Activated CD8-positive, alpha-beta memory T cell treated with anti-CD3 and anti-CD28 coated beads for 24 hours (primary cell): ENCODE measurements around the gene CYB5B.
A peak's percentile ranks its signal among the peaks of the same experiment; 100 is the strongest.

Source experiments
- DNase-seq: peaks from one replicate; pipeline ENCODE4 v3.0.0-alpha.2; 2020

CYB5B gene

DNA sequence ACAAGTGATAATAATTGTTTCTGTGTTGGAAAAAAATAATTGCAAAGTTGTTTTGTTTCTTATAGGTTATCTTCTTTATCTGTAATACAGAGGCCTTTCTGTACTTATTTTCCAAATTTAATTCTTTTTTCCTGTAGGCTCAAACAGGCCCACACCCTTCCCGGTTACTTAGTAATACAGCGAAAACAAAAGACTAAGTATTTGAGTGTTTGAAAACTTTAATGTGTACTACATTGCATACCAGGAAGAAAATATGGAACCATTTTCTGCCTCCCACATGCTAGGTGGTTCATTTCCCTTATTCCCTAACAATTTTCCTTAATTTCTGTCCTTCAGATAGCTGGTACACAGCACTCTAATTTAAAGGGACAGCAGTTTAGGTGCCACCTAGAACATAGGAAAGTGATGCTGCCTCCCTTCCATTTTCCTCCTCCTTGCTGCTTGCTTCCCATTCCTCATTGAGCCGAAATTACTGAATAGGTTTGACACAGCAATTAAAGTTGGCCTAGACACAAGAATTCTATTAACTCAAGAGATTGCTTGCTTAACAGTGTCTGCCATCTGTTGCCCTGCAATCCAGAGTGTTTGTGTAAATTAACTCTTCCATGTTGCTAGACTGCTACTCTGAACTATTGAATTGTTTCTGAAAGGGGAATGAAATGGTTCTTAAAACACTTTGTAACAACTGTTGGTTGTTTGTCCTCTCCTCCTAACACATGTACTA lies 24.2 kb downstream of the CYB5B start:
- DNase-seq = no peak

DNA sequence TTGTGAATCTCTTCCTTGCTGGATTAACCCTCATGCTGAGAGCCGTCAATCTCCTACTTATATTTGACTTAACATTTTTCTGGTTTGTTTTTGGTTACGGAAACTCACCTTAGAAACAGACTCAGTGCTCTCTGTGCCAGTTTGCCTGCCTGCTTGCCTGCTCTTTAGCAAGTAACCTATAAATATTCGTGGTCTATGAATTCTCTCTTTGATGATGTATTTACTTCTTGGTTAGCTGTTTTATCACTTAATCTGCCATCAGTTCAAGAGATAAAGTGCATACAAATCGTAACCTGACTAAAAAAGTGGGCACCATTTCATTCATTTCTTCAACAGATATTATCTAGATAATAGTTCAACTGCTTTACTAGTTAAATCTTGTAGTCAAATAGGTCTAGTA lies 26.7 kb downstream of the CYB5B start:
- no peak for DNase-seq

DNA sequence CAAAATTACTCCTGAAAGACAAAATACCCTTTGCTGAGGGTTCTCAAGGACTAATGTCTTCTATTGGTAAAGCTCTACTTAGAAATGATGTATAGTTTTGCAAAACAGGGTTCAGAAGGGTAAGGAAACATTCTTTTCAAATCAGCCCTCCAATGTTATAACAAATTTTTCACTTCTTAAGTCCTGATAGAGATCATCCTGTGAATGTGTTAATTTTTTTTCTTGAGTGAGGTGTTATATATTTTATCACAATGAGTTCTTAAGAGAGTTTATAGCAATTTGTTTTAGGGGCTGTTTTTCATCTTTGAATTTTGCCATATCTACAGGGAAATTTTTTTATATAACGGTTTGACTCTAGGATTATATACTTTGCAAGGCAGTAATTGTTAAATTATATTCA lies 29.5 kb downstream of the CYB5B start:
- no peak for DNase-seq

DNA sequence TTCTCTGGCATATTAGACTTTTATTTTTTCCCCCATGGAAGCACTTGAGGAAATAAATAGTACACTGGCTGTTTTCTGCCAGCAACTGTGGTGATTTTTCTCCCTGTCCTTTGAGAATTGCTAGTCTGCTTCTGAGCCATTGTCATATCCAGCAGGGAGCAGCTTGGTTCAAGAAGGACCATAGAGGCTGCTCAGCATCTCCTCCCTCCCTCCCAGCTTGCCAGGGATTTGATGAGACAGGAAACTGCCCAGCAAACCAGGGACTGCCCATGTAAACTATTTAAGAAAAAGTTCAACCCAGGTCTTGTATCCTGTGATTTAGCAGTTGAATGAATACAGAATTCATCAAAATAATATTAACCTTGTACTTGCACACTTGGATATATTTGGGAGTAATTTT lies 39.5 kb downstream of the CYB5B start:
- DNase-seq = no peak

DNA sequence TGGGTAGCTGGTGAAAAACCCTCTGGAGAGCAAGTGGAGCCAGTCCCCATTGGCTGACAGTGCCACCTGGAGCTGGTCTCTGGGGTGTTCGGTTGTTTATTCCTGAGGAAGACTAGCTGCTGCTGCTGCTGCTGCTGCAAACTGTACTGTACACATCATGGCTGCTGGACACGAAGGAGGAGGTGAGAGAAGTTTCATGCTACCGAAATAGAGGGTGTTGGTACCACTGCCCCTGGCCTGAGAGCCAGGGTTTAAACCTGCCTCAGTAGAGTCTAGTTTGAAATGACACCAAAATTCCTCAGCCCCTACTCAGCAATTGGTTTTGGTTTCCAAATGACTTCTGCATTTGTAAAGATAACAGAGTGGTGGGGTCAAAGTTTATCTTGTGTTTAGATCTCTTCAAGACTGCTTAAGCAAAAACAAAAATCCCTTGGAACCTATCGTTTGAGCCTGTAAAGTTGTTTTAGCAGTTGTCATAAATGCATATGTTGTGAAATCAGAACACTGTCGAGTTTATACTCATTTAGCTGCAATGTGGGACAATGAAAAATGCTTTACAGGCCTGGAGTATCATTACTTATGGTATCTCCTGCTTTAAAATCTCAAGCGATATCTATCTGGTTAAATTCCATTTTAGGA lies 40.8 kb downstream of the CYB5B start:
- DNase-seq = no peak

DNA sequence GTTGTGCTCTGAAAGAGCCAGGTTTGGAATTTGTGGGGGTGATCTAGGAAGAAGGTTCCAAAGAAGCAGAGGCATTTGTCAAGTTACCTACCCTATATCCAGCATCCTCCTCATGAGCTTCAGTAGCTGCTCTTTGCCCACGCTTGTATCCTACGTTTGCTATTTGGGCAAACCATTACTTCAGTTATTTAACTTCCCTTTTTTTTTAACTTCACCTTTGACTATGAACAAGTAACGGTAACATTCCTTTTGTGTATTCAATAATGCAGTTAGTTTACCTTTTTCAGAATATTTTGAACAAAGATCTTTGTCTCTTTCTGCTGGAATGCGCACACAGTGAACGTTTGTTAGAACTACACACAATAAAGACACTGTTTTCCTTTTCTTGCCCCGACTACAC lies 41.5 kb downstream of the CYB5B start:
- no peak for DNase-seq

DNA sequence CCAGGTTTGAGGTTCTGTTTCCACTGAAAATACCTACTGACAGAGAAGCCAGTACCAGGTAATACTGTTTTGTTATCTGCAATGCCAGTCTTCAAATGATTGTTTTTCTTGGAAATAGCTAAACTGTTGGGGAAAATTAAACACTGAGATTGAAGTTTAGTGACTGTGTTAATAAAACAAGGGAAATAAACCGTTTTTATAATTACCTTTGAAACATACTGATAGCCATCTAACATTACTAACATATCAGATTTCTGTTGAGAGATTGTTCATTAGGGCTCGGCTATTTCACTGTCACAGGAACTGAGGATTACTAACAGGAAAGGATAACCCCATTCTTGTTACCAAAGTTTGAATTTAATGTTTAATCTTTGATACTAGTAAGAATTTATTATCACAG lies 42.1 kb downstream of the CYB5B start:
- no peak for DNase-seq

DNA sequence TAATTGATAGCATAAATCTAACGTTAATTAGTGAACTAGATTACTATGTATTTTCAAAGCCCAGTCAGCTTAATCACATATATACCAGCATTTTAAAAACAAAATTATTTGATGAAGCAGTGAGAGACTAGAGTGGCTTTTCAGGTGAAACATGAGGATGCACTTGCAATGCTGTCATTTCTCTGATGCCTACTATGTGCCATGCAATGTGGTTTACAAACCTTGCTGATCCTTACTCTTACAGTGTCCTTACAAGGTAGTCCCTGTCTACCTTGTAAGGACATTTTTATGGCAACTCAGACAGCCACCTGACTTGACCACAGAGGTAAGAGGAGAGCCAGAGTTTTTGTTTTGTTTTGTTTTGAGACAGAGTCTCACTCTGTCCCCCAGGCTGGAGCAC lies 42.7 kb downstream of the CYB5B start:
- no peak for DNase-seq

DNA sequence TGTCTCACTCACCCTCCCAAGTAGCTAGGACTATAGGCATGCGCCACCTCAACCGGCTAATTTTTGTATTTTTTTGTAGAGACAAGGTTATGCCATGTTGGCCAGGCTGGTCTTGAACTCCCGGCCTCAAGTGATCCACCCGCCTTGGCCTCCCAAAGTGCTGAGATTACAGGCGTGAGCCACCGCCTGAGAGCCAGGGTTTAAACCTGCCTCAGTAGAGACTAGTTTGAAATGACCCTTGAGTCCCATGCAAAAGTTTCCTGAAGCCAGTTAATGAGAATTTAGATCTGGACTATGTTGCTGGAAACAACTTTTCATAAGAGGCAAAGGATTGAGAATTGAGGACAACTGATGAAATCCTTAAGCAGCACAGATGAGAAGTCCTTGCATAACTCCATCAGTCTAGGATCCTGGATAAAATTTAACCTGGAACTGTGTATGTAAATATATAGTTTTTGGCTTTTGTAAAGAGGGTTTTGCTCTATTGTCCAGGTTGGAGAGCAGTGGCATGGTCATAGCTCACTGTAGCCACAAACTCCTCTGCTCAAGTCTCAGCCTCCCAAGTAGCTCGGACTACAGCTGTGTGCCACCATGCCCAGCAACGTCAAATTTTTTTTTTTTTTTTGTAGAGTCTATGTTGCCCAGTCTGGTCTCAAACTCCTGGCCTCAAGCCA lies 43.2 kb downstream of the CYB5B start:
- no peak for DNase-seq

DNA sequence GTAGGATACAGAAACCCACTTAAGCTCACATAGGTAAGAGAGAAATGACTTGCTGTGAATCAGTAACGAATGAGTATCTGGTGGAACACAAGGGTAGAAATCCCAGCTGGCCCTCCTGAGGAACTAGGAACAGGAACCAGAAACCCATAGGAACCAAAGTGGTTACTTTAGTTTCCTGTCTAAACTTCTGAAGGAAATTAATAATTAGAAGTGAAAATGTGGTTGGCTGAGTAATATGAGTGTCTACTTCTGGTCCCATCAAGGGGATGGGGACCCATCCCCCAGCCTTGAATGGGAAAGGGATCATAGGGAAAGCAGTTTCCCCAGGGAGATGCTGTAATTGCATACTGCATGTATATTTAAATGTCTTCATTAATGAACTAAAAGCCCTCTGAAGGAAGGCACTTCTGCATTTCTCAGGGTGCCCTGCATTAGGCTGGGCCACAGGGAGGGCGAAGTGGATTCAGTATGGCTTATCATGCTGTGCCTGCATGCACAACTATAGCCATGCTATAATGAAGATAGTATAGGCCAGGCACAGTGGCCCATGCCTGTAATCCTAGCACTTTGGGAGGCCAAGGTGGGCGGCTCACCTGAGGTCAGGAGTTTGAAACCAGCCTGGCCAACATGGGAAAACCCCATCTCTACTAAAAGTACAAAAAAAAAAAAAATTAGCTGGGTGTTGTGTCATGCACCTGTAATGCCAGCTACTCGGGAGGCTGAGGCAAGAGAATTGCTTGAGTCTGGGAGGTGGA lies 45.6 kb downstream of the CYB5B start:
- DNase-seq = peak; percentile 71

DNA sequence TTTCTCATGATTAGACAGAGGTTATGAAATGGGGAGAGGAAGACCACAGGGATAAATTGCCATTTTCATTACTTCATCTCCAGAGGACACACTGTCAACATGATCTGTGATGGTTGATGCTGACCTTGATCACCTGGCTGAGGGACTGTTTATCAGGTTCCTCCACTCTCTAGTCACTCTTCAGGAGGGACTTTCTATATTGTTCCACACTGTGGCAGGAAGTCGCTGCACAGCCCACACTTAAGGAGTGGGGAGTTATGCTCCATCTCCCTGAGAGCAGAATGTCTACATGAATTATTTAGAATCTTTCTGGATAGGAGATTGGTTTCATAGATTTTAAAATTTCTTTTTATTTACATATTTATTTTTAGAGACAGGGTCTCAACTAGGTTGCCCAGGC lies 46.7 kb downstream of the CYB5B start:
- no peak for DNase-seq

DNA sequence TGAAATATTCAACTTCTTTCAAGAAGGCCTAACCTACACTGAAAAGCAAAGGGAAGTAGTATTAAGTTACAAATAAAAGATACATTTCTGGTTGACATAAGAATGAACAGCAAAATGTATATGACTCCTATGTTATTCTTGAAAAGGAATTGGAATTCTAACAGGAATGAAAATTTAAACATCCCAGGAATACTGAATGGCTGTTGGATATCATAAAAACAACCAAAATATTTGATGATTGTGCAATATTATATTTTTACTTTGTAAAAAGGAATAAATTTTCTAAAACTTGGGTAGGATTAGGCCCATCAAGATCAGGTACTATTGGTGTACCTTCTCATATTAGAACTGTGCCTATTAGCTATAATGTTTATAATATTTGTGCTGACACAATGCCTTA lies 50.0 kb downstream of the CYB5B start:
- no peak for DNase-seq

DNA sequence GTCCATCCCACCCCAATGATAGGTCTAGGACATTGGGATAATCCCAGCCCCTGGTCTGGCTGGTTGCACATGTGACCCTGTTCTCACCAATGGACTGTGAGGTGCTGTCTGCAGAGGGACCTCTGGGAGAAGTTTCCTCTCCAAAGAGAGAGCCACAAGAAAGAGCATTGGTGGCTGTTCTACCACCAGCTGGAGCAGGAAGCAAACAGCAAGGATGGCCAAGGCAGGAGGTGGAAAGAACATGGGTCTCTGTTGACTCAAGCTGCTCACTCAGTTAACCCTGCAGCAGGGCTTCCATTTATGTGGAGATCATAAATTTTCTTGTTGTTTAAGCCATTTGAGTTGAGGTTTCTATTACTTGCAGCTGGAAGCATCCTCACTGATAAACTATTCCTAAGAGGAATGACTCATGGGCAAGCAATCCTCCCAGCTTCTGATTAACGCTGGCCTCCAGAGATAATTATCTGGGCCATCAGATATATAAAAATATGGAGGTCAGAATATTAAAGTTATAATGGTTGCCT lies 52.6 kb downstream of the CYB5B start:
- peak; percentile 45 for DNase-seq

DNA sequence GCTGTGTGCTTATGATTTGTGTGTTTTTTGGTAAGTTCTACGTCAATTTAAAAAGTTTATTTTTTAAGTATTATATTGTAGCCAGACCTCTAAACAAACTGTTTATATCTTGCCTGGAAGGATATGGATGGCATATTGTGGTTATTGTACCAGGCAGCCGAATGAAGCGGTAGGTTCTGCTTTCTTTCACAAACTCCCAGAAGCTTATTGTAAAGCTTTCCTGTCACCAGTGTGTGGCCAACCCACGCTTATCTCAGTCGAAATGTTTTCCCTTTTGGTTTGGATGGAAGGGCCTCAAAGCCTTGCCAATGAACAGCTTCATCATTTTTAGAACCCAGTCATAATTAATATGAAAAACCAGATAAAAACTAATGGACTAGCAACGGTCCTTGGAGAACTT lies 53.1 kb downstream of the CYB5B start:
- peak; percentile 11 for DNase-seq

DNA sequence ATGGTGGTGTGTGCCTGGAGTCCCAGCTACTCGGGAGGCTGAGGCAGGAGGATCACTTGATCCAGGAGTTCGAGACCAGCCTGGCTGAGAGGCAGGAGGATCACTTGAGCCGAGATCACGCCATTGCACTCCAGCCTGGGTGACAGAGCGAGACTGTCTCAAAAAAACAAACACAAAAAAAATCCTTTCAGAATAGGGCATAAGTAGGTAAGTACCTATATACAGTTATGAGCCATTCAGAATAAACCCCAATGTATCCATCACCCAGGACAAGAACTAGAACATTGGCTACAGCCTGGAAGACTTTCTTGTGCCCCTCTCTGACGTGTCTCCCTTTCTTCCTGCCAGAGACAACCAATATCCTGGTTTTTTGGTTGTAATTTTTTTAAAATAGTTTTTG lies 54.3 kb downstream of the CYB5B start:
- peak; percentile 33 for DNase-seq

DNA sequence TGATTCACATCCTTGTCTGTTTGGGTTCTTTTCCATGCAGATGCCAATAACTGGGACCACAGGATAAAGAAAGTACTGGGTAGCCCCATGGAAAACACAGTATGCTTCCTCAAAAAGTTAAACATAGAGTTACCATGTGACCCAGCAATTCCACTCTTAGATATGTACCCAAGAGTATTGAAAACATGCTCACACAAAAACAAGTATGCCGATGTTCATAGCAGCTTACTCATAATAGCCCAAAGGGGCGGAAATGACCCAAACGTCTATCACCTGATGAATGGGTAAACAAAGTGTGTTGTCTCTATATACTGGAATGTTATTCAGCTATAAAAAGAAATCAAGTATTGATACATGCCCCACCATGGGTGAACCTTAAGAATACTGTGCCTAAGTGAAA lies 55.4 kb downstream of the CYB5B start:
- DNase-seq = no peak

DNA sequence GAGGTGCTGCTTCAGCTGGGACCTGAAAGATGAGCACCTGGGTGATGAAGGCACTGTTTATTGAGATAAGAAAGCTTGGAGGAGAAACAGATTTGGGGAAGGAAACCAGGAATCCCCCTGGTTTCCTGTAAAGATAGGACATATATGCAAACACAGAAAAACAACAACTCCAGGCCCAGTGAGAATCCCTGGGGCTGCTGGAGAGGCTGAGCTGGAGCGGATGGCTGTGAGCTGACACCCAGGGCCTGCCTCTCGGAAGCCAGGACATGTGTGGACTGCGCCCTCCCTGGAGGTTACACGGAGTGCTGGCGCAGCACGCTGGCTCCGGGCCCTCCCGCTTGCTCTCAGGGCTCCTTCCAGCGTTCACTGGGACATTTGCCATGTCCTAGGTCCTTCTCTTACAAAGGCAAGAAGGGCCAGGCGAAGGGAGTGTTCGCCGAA lies 57.5 kb downstream of the CYB5B start:
- DNase-seq = no peak

DNA sequence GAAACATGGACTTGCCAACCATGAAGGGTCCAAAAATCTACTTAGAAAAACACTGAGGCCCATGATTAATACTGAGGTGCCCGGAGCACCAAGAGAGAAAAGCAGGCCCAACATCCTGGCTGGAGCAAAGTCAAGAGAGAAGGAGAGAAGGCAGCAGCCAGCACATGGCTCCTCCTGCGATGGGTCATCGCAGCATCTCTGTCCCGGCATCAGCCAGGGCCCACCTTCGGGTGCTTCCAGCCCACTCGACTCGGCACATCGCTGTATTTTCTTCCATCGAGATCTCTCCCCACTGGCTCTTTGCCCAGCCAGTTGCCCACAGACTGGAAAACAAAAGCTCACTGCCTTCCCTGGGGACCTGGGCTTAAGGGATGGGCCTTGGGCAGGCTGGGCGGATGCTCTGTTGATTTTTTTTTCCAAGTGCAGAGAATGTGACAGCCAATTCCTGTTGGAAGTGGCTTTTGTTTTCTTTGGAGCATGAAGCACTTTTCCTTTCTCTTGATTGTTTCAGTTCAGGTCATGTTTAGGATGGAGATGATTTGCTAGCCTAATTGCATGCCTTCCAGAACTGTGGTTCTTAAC lies 58.1 kb downstream of the CYB5B start:
- DNase-seq = no peak

DNA sequence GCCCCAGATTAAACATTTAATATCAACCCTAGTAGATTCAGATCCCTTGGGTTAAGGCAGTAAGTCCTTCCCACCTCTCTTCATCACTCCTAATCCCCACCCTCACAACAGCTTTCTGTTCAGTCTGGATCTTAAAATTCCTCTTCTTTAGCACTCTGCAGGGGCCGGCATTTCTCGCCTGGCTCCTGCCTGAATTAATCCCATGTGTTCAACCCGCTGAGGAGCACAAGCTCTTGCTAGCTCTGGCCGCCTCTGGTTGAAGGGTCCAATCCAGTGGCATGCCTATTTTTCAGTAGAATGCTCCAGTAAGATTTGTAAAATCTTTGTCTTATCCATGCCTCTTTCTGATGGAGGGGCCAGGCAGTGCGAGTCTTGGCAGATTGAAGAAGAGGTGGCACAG lies 59.2 kb downstream of the CYB5B start:
- no peak for DNase-seq

DNA sequence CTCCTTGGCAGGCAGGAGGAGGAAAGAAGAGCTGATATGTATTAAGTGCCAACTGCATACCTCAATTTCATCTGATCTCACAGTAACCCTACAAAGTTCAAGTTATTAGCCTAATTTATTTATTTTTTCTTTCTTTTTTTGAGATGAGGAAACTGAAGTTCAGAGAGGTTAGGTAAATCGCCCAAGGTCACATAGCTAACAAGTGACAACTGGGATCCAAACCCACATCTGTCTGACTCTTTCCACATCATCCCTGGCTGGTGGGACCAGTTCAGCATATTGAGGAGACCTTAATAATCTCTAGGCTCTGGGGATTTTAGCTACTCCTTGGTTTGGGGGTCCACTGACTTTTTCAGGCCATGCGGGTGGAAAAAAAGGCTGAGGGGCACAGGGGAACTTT lies 60.9 kb downstream of the CYB5B start:
- no peak for DNase-seq

DNA sequence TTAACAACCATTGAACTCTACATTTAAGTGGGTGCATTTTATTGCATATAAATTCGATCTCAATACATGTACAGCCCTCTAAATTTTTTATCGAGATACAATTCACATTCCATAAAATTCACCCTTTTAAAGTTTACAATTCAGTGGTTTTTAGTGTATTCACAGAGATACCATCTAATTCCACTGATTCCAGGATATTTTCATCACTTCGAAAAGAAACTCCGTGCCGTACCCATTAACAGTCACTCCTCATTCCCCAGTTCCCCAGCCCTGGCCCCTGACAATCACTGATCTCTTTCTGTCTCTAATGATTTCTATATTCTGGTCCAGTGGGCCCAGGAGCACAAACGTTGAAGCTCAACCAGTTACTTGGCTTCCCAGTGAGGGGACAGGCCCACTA lies 61.4 kb downstream of the CYB5B start:
- DNase-seq = no peak

DNA sequence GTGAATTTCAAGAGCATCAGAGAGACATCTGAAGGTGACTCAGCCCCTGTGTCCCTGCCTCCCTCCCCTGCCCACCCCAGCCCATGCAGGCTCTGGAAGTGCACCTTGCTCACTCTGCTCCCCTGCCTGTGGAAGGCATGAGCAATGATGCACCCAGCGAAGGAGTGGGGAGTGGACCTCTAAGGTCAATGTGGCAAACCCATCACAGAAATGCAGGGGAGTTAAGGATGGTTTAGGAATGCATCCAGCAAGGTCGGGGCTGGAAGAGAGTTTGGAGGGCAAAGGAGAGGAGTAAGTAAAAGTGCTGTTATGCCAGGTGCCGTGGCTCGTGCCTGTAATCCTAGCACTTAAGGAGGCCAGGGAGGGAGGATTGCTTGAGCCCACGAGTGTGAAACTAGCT lies 61.9 kb downstream of the CYB5B start:
- no peak for DNase-seq

DNA sequence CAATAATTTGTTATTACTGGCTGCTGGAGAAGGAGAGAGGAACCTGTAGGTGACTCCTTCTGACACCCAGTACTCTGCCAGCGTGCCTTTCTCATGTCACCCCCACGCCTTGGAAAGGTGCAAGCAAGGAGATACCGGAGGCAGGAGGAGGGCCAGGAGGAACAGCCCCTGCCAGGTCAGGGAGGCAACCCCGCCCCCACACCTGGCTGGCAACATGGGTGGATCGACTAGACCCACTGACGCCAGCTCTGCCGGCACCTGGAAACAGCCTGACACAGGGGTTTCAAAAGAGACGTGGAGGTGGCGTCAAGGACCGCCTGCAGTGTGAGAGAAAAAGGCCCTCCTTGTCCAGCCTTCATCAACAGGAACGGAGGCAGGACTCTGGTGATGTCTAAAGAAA lies 62.3 kb downstream of the CYB5B start:
- no peak for DNase-seq
